K562 (cell line): Measurements from ENCODE around the gene AQP9. TPM values are rescaled to one million over a fixed set of nuclear protein-coding genes. Genes with fewer than 3 reads are reported as not detected.

Experiments used
- ASH1L ChIP-seq: fragments of 450-650 bp; IDR thresholded peaks from 2 replicates; pipeline ENCODE4 v1.6.1; 2018; ENCODE audit warnings: borderline replicate concordance, mild to moderate bottlenecking, low read depth; ENCODE audit not compliant: partially characterized antibody
- CBX3 ChIP-seq, 2 experiments: IDR thresholded peaks; 1 replicate in 1 of 2; 2 replicates in 1 of 2; pipeline ENCODE4 v1.6.1; 2012; ENCODE audit warnings: inconsistent platforms in 2 of 2, low read length in 2 of 2, borderline replicate concordance in 1 of 2, control low read depth in 1 of 2
- CREM ChIP-seq: IDR thresholded peaks from 2 replicates; pipeline ENCODE4 v1.6.1; 2014; ENCODE audit warnings: antibody characterized with exemption, low read depth
- DACH1 ChIP-seq: fragments of 450-650 bp; IDR thresholded peaks from 2 replicates; pipeline ENCODE4 v1.6.1; 2018; ENCODE audit not compliant: partially characterized antibody
- DNMT1 ChIP-seq: fragments of 450-650 bp; IDR thresholded peaks from 2 replicates; pipeline ENCODE4 v1.6.1; 2016; ENCODE audit warnings: antibody characterized with exemption, mild to moderate bottlenecking
- ELF4 ChIP-seq: fragments of 450-650 bp; formaldehyde crosslinking; IDR thresholded peaks from 2 replicates; pipeline ENCODE4 v1.4.0; 2022; ENCODE audit warnings: missing genetic modification characterization
- FOS ChIP-seq: IDR thresholded peaks from 3 replicates; pipeline ENCODE4 v1.6.1; 2011; ENCODE audit not compliant: insufficient read length; ENCODE audit errors: extremely low read depth
- HDAC2 ChIP-seq: fragments of 450-650 bp; IDR thresholded peaks from 2 replicates; pipeline ENCODE4 v1.6.1; 2016; ENCODE audit warnings: mild to moderate bottlenecking
- HDAC3 ChIP-seq: fragments of 450-650 bp; IDR thresholded peaks from 2 replicates; pipeline ENCODE4 v1.6.1; 2018; ENCODE audit warnings: borderline replicate concordance, mild to moderate bottlenecking, moderate library complexity; ENCODE audit not compliant: partially characterized antibody
- HEY1 ChIP-seq: fragments of 250-450 bp; sonication (Bioruptor Pico); IDR thresholded peaks from 2 replicates; pipeline ENCODE4 v1.5.0; 2020; ENCODE audit warnings: mild to moderate bottlenecking, moderate library complexity, borderline replicate concordance
- KDM5B ChIP-seq: fragments of 200-600 bp; sonication (generic); IDR thresholded peaks from 2 replicates; pipeline ENCODE4 v1.6.1; 2012; ENCODE audit warnings: low read depth, mild to moderate bottlenecking, moderate library complexity, low read length, control low read depth, inconsistent platforms; ENCODE audit not compliant: insufficient replicate concordance
- MAX ChIP-seq: sonication (generic); formaldehyde crosslinking; IDR thresholded peaks from 2 replicates; pipeline ENCODE4 v1.9.0; 2022; ENCODE audit warnings: mild to moderate bottlenecking, missing genetic modification reagents
- NUFIP1 ChIP-seq: fragments of 450-650 bp; IDR thresholded peaks from 2 replicates; pipeline ENCODE4 v1.6.1; 2018; ENCODE audit not compliant: partially characterized antibody
- PHF20 ChIP-seq: fragments of 450-650 bp; IDR thresholded peaks from 2 replicates; pipeline ENCODE4 v1.6.1; 2018; ENCODE audit not compliant: partially characterized antibody
- PYGO2 ChIP-seq: fragments of 450-650 bp; IDR thresholded peaks from 2 replicates; pipeline ENCODE4 v1.6.1; 2016; ENCODE audit warnings: mild to moderate bottlenecking, missing genetic modification characterization, moderate library complexity, missing compliant biosample characterization
- RBM15 ChIP-seq: fragments of 200-400 bp; formaldehyde crosslinking; IDR thresholded peaks from 2 replicates; pipeline ENCODE4 v1.6.1; 2018; ENCODE audit warnings: mild to moderate bottlenecking, low read length, moderate library complexity; ENCODE audit not compliant: insufficient read depth
- SMAD4 ChIP-seq: fragments of 250-450 bp; sonication (Bioruptor Pico); conservative IDR thresholded peaks from 2 replicates; pipeline ENCODE4 v1.8.0; 2021; ENCODE audit warnings: inconsistent platforms, mild to moderate bottlenecking, moderate library complexity
- SMARCB1 ChIP-seq: IDR thresholded peaks from 2 replicates; pipeline ENCODE4 v1.6.1; 2011; ENCODE audit warnings: improper control_type of control experiment, low read depth; ENCODE audit not compliant: insufficient read length
- SNAPC5 ChIP-seq: fragments of 250-450 bp; sonication (Bioruptor Pico); IDR thresholded peaks from 2 replicates; pipeline ENCODE4 v1.8.0; 2021; ENCODE audit warnings: moderate library complexity, mild to moderate bottlenecking, inconsistent platforms
- THAP7 ChIP-seq: fragments of 250-450 bp; sonication (Bioruptor Pico); IDR thresholded peaks from 2 replicates; pipeline ENCODE4 v1.5.0; 2021
- XRCC3 ChIP-seq: fragments of 450-650 bp; IDR thresholded peaks from 2 replicates; pipeline ENCODE4 v1.6.1; 2017; ENCODE audit warnings: mild to moderate bottlenecking, moderate library complexity
- XRCC4 ChIP-seq: IDR thresholded peaks from one replicate; pipeline ENCODE4 v1.6.1; 2011; ENCODE audit not compliant: insufficient read depth, insufficient read length; ENCODE audit errors: extremely low read depth
- ZNF212 ChIP-seq: fragments of 450-650 bp; formaldehyde crosslinking; IDR thresholded peaks from 2 replicates; pipeline ENCODE4 v1.4.0; 2020; ENCODE audit warnings: mild to moderate bottlenecking
- ZNF282 ChIP-seq: sonication (generic); formaldehyde crosslinking; IDR thresholded peaks from 2 replicates; pipeline ENCODE4 v1.8.1; 2023; ENCODE audit warnings: missing genetic modification reagents
- ZNF551 ChIP-seq: fragments of 250-450 bp; sonication (Bioruptor Pico); IDR thresholded peaks from 2 replicates; pipeline ENCODE4 v1.5.0; 2021; ENCODE audit warnings: mild to moderate bottlenecking, moderate library complexity
- ZNF780A ChIP-seq: fragments of 250-450 bp; sonication (Bioruptor Pico); IDR thresholded peaks from 2 replicates; pipeline ENCODE4 v1.5.0; 2021; ENCODE audit warnings: mild to moderate bottlenecking
- polyA plus RNA-seq, 8 experiments: library from polyadenylated mRNA; depleted of rRNA in 4 of 8; stranded (reverse) in 5 of 8; unstranded in 3 of 8; fragments of >200 nt; fragmentation: Nextera tagmentation in 2 of 8; fragmentation: Illumina TruSeq in 1 of 8; extraction: Ambion mirVana in 2 of 8; extraction: Trizol in 1 of 8; gene quantifications; 2 replicates each; pipeline versions ENCODE4 v1.2.1 to v1.2.3, GENCODE V29; 2011 to 2014; ENCODE audit warnings: inconsistent platforms in 1 of 8, missing spikeins in 1 of 8
- total RNA-seq, 7 experiments: library from RNA; depleted of rRNA in 6 of 7; stranded (reverse); fragments of >200 nt in 6 of 7; fragmentation: Illumina TruSeq in 2 of 7; extraction: Trizol in 2 of 7; gene quantifications; 2 replicates each; pipeline versions ENCODE4 v1.2.1 to v1.2.3, GENCODE V29; 2011 to 2021; ENCODE audit warnings: low replicate concordance in 1 of 7
- TF ChIP-seq, protein P1 (sequence below): fragments of 250-450 bp; sonication (Bioruptor Pico); IDR thresholded peaks from 2 replicates; pipeline ENCODE4 v1.8.0; 2021; ENCODE audit warnings: moderate library complexity, mild to moderate bottlenecking, inconsistent platforms
- TF ChIP-seq, protein P2 (sequence below): sonication (generic); IDR thresholded peaks from 2 replicates; pipeline ENCODE4 v1.6.1; 2016

AQP9 gene
- total and polyA plus RNA-seq, 9 of the 15 experiments (the other 6 are each of a cell fraction or from before 2014, with no cell fraction given), result 0.04 to 0.33 (median 0.07) TPM; not detected in 4

DNA sequence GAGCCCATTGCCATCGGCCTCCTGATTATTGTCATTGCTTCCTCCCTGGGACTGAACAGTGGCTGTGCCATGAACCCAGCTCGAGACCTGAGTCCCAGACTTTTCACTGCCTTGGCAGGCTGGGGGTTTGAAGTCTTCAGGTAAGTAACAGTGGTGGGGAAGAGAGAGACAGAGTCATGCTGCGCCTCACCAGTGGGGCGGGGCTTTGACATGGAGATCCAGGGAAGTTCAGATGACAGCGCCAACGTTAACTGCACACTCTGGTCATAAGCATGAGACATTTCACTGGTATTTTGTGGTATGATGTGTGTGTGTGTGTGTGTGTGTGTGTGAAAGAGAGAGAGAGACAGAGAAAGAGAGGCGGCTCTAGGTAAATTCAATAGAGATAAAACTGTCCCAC lies 41.0 kb downstream of the AQP9 start (continued):
- TF ChIP-seq, protein P1, sequence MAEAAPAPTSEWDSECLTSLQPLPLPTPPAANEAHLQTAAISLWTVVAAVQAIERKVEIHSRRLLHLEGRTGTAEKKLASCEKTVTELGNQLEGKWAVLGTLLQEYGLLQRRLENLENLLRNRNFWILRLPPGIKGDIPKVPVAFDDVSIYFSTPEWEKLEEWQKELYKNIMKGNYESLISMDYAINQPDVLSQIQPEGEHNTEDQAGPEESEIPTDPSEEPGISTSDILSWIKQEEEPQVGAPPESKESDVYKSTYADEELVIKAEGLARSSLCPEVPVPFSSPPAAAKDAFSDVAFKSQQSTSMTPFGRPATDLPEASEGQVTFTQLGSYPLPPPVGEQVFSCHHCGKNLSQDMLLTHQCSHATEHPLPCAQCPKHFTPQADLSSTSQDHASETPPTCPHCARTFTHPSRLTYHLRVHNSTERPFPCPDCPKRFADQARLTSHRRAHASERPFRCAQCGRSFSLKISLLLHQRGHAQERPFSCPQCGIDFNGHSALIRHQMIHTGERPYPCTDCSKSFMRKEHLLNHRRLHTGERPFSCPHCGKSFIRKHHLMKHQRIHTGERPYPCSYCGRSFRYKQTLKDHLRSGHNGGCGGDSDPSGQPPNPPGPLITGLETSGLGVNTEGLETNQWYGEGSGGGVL, result no peak
- TF ChIP-seq SMARCB1 (no peak), CREM (peak; percentile 56), ZNF282 (no peak), XRCC3 (no peak), FOS (no peak), XRCC4 (no peak), SNAPC5 (CRISPR knock-in tag) (no peak), CBX3 (IDR thresholded peaks at IDR 0.05; ENCODE audit: borderline replicate concordance in 1 of 2, low read length in 2 of 2) (no peak), ZNF551 (CRISPR knock-in tag) (no peak), MAX (CRISPR knock-in tag) (no peak), HDAC3 (no peak), SMAD4 (CRISPR knock-in tag) (peak; percentile 41; the same call in 1 of the 2 replicates), NUFIP1 (no peak), PYGO2 (tag) (no peak), ZNF212 (CRISPR knock-in tag) (no peak), KDM5B (no peak), ELF4 (CRISPR knock-in tag) (0 out of 2 replicates have a peak, but pooled peaks have one; percentile 50), DNMT1 (0 out of 2 replicates have a peak, but pooled peaks have one; percentile 36), RBM15 (no peak), HDAC2 (no peak), HEY1 (CRISPR knock-in tag) (no peak), DACH1 (no peak), ASH1L (no peak), THAP7 (CRISPR knock-in tag) (no peak), ZNF780A (CRISPR knock-in tag) (no peak), PHF20 (no peak)
- TF ChIP-seq, protein P2, sequence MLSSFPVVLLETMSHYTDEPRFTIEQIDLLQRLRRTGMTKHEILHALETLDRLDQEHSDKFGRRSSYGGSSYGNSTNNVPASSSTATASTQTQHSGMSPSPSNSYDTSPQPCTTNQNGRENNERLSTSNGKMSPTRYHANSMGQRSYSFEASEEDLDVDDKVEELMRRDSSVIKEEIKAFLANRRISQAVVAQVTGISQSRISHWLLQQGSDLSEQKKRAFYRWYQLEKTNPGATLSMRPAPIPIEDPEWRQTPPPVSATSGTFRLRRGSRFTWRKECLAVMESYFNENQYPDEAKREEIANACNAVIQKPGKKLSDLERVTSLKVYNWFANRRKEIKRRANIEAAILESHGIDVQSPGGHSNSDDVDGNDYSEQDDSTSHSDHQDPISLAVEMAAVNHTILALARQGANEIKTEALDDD, result 0 out of 2 replicates have a peak, but pooled peaks have one; percentile 0
